Body of pancreas (tissue), 4 donors: ENCODE results near the gene ARHGAP12. TPM values are rescaled to one million over a fixed set of nuclear protein-coding genes. Genes with fewer than 3 reads are reported as not detected.

ENCODE experiments used
- ATAC-seq: fragments of 150-250 bp; one replicate; pipeline ENCODE4 v1.9.1; 2016
- DNase-seq, 4 donors: peaks; one replicate each; pipeline ENCODE4 v3.0.0-alpha.2; 2019
- H3K27ac ChIP-seq, 4 donors: fragments of 200-600 bp; sonication (generic); 1 replicate in 3 of 4; 2 replicates in 1 of 4; pipeline versions ENCODE4 v1.5.1 to v1.6.1; 2016 to 2019; ENCODE audit warnings: mild to moderate bottlenecking in 1 of 4, mixed read lengths in 1 of 4, moderate library complexity in 1 of 4
- H3K27me3 ChIP-seq, 2 donors: fragments of 200-600 bp; sonication (generic); one replicate each; pipeline ENCODE4 v1.6.0; 2016; ENCODE audit warnings: mild to moderate bottlenecking in 1 of 2
- H3K36me3 ChIP-seq, 2 donors: fragments of 200-600 bp; sonication (generic); replicated peaks in 1 of 2; 2 replicates each; pipeline ENCODE4 v1.5.1; 2016; ENCODE audit warnings: low read depth in 2 of 2; ENCODE audit not compliant: insufficient read depth in 1 of 2
- H3K4me1 ChIP-seq: fragments of 200-600 bp; sonication (generic); one replicate; pipeline ENCODE4 v1.6.0; 2016
- H3K4me3 ChIP-seq, 2 donors: fragments of 200-600 bp; sonication (generic); 1 replicate in 1 of 2; 2 replicates in 1 of 2; pipeline ENCODE4 v1.5.1; 2016 to 2019
- H3K9me3 ChIP-seq, 3 donors: fragments of 200-600 bp; sonication (generic); 1 replicate in 2 of 3; 2 replicates in 1 of 3; pipeline ENCODE4 v1.5.1; 2016
- CTCF ChIP-seq, 7 experiments: fragments of 450-650 bp in 4 of 7; fragments of 200-600 bp in 3 of 7; sonication (generic) in 3 of 7; IDR thresholded peaks; one replicate each; pipeline ENCODE4 v1.5.1; 2016 to 2019; ENCODE audit warnings: antibody characterized with exemption in 7 of 7
- POLR2A ChIP-seq, 3 donors: fragments of 450-650 bp; IDR thresholded peaks; one replicate each; pipeline ENCODE4 v1.6.1; 2016; ENCODE audit warnings: antibody characterized with exemption in 3 of 3, mild to moderate bottlenecking in 2 of 3
- WGBS, 2 donors: methylation state at CpG; one replicate each; pipeline ENCODE4 v1.1.5; 2017; 5-methylcytosine and 5-hydroxymethylcytosine counted together
- intact Hi-C: fragments of 100-400 bp; cut with DNase I; formaldehyde crosslinking; loops from one replicate; pipeline ENCODE4 v1.15.1; 2023
- total RNA-seq, 2 donors: library from RNA; depleted of rRNA; stranded (reverse); fragments of >200 nt; gene quantifications; one replicate each; pipeline ENCODE4 v1.1.0, GENCODE V29; 2016

Gene ARHGAP12
- total RNA-seq, 2 donors from 2014 or later, result 34.3 to 39.4 TPM

DNA sequence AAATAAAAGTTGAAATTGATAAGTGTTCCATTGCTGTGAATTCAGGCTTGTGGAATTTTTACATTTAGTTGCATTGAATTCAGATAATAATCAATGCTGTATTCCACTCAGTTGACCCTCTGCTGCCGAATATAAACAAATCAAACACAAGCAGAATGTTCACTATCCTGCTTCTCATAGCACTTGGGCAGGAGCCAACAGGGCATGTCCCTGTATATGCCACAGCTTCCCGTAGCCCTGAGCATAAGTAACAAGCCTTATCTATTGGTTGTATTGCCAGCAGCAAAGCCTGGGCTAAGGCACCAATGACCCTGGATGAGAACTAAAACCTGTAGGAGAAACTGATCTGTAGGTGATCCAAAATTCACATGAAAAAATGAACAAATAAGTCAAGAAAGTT, 145.9 kb downstream of the ARHGAP12 start:
- DNase-seq, result peak in 3 of 4 donors; percentile 16 to 53 (median 34)
- intact Hi-C loops, result no loop called here
- ATAC-seq, result no peak

GRCh38 chr10:31780717-31781116, 147.9 kb downstream of the ARHGAP12 start:
- TF ChIP-seq CTCF (IDR thresholded peaks at IDR 0.05) (no peak), POLR2A (IDR thresholded peaks at IDR 0.05) (no peak)
- intact Hi-C loops, result no loop called here
- Histone ChIP-seq H3K36me3 (no peaks in the 10 kb centered on the region), H3K27ac (no peak overlapping the region), H3K9me3 (no peaks in the 10 kb centered on the region), H3K4me1 (no peaks in the 10 kb centered on the region), H3K27me3 (no peaks in the 10 kb centered on the region), H3K4me3 (no peak overlapping the region)
- WGBS, 2 donors, result 52 to 63% methylated on average over 2 of the region's 2 CpGs
- ATAC-seq, result no peak
- DNase-seq, result no peak

More for the DNA sequence above, 145.9 kb downstream of the ARHGAP12 start:
- Histone ChIP-seq H3K4me1 (no peaks in the 10 kb centered on the region), H3K9me3 (no peaks in the 10 kb centered on the region), H3K27me3 (no peaks in the 10 kb centered on the region), H3K4me3 (no peak overlapping the region), H3K27ac (no peak overlapping the region), H3K36me3 (no peaks in the 10 kb centered on the region)
- TF ChIP-seq POLR2A (IDR thresholded peaks at IDR 0.05), result no peak
- TF ChIP-seq CTCF (IDR thresholded peaks at IDR 0.05), result no peak
- WGBS, 2 donors, result 16 to 43% methylated on average over 2 of the region's 2 CpGs

GRCh38 chr10:31778627-31779026, 150.0 kb downstream of the ARHGAP12 start:
- H3K4me1 ChIP-seq, result no peaks in the 10 kb centered on the region
- H3K36me3 ChIP-seq, result no peaks in the 10 kb centered on the region
- DNase-seq (no peak), ATAC-seq (no peak)
- intact Hi-C loops, result no loop called here
- TF ChIP-seq CTCF (IDR thresholded peaks at IDR 0.05), result no peak
- TF ChIP-seq POLR2A (IDR thresholded peaks at IDR 0.05), result no peak
- 92 to 97% methylated on average over 3 of the region's 3 CpGs for WGBS, 2 donors
- no peak overlapping the region for H3K4me3 ChIP-seq
- H3K27ac ChIP-seq, result no peak overlapping the region
- H3K9me3 ChIP-seq, result no peaks in the 10 kb centered on the region
- H3K27me3 ChIP-seq, result no peaks in the 10 kb centered on the region

- intact Hi-C loops, result no loop called here
- Histone ChIP-seq H3K27ac (no peak overlapping the region), H3K4me1 (peaks cover 12% of the 10 kb centered on the region), H3K27me3 (no peaks in the 10 kb centered on the region), H3K4me3 (no peak overlapping the region), H3K9me3 (no peaks in the 10 kb centered on the region), H3K36me3 (no peaks in the 10 kb centered on the region)
- TF ChIP-seq CTCF (IDR thresholded peaks at IDR 0.05), result no peak
- no peak for TF ChIP-seq POLR2A (IDR thresholded peaks at IDR 0.05)
- DNase-seq, result no peak
- ATAC-seq, result no peak
- WGBS, 2 donors, result 91 to 92% methylated on average over 5 of the region's 5 CpGs
These were observed 152.5 kb downstream of the ARHGAP12 start for GRCh38 chr10:31776159-31776558.

DNA sequence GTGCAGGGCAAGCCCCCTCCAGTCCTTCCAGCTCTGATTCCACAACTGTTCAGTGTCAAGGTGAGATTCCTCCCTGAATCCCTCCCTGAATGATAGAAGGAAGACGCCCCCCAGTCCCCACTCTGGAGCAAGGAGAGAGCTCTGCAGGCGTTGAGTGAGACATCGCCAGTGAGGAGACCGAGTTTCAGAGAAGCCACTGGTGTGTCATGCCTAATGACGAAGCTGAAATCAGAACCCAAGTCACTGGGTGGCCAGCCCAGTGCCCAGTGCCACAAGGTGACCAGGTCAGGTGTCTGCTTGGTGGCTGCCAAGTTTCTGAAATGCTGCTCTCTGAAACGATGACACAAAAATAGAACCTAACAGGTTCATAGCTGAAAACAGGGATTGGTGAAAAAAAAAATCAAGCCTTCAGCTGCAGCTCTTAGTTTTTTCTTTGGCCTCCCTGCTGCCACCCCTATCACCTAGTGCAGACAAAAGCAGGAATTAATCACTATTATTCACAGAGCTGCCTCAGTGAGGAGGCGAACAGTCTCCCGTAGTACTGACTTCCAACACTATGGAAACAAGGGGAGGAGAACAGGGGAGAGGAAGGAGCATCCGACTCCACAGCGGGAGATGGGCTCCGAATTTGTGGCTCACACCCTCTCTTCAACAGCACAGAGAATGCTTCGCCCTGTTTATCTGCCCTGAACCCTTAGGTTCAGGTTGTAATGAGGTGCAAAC, 153.5 kb downstream of the ARHGAP12 start:
- WGBS, 2 donors, result 84 to 93% methylated on average over 12 of the region's 12 CpGs
- H3K4me3 ChIP-seq, result no peak overlapping the region
- no peaks in the 10 kb centered on the region for H3K9me3 ChIP-seq
- ATAC-seq (no peak), DNase-seq (no peak)
- intact Hi-C loops, result no loop called here
- H3K36me3 ChIP-seq, result no peaks in the 10 kb centered on the region
- no peaks in the 10 kb centered on the region for H3K27me3 ChIP-seq
- TF ChIP-seq POLR2A (IDR thresholded peaks at IDR 0.05), result no peak
- TF ChIP-seq CTCF (IDR thresholded peaks at IDR 0.05), result no peak
- peaks cover 23% of the 10 kb centered on the region for H3K4me1 ChIP-seq
- H3K27ac ChIP-seq, result no peak overlapping the region
